GM18907 (cell line): ENCODE measurements around the gene CACNA1C.
"Not testable (repeated sequence)": the region's sequence is repeated elsewhere in the genome, so short reads cannot be mapped to it uniquely, and the experiment has no call there.

Experiments used
- ATAC-seq: cut with Tn5 transposase; IDR thresholded peaks from one replicate; pipeline ENCODE4 v1.9.1; 2021; ENCODE audit warnings: mild to moderate bottlenecking, moderate library complexity; ENCODE audit not compliant: unreplicated experiment

Gene CACNA1C

DNA sequence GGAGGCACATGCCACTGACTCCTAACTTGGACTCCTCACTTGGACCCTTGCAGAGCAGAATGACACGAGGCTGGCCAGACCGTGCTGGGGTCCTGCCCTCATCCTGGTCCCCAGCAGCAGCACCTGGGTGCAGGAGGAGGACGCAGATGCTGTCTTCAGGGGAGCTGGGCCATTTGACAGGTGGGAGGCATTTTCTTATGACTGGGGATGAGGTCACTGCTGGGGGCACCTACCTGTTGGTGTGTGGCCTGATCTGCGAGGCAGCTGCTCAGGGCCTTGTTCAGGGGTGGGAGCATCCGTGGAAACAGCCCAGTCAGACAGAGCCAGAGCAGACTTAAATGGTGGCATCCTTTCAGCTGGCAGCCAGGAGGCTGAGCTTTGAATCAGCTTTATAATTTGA lies 57.3 kb downstream of the CACNA1C start:
- no peak for ATAC-seq

DNA sequence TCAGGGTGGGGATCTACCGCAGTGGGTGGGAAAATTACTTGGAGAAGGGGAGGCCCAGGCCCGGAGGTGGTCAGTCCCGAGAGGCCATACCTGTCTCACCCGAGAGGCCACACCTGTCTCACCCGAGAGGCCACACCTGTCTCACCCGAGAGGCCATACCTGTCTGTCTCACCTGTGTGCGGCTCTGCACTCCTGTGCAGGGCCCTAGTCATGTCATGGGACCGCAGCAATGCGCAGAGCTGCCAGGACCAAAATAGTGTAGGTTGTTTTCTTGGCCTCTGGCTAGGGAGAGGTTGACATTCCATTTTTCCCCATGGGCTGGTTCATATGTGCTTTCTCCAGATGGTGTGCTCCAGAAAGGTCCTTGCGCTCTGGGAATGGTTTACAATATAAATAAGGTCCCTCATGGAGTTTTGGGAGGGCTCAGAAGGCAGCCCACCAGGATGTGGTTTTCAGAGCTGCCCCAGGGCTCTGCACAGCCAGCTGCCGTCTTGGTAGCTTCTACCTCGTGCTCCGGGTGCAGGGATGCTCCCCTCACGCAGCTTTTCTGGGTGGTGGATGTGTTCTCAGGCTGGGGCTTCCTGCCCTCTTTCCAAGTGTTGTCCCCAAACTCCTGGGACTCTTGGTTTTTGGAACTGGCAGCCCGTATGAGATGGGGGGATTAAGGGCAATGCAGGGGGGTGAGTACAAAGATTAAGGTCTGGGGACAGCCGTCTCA lies 58.2 kb downstream of the CACNA1C start:
- no peak for ATAC-seq

DNA sequence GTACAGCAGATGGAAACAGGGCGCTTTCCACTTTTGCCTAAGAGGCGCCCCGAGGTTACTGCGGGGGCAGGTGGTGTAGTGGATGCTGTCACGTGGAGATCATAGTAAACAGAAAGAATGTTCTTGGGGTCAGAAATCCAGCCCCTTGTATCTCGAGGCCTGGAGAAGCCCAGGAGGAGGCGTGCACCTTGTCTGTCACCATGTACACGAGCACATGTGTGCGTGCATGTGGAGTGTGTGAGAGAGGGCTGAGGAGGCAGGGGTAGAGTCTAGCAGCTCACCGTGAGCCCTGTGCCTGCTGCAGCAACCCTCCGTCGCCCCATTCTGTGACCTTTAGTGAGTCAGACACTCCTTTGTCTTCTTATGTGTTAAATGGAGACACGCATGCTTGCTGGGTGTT lies 59.0 kb downstream of the CACNA1C start:
- no peak for ATAC-seq

DNA sequence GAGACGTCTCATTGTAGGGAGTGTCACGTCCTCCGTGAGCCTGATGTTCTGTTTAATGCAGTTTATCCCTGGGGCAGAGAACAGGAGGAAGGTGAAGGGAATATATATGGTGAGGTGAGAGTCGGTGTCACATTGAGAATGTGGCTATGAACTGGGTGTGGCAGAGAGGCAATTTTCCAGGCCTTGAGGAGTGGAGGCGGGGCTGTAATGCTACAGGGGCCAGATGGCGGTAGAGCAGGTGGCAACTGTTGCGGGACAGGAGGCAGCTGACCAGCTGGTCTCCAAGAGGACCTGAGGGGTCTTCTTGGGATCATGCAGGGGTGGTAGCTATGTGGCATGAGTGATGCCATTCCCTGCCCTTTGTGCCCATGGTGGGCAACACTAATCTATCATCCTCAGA lies 59.6 kb downstream of the CACNA1C start:
- no peak for ATAC-seq

DNA sequence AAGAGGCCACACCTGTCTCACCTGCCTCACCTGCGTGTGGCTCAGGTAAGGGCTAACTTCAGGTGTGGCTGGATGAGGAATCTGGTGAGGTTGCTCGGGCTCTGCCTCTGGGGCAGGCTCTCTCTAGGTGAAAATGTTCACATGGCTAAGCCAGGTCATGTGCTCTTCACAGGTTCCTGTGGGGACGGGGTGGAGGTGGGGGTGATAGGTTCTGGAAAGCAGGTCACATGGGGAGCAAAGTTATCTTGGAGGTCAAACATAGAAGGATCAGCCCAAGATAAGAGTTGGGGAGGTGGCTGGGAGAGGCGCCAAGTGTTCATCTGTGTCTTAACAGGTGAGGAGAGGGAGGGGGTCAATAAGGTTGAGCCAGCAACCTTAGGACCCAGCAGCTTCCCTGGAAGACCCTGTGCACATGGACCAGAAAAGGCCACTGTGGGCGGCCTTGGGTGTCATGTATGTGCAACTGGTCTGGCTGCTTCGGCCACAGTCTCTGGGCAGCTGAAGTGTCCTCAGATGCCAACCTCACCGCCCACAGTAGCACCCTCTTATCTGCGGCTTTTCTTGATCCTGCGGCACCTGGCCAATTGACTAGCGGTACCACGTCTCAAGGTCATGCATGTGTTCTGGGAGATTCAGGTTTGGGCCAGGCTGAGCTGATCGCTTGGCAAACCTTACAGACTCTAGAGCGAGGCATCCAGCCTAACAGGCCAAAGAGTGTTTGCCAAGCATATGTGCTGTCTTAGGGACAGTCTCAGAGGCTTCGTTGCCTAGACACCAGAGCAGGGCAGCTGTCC lies 60.5 kb downstream of the CACNA1C start:
- no peak for ATAC-seq

DNA sequence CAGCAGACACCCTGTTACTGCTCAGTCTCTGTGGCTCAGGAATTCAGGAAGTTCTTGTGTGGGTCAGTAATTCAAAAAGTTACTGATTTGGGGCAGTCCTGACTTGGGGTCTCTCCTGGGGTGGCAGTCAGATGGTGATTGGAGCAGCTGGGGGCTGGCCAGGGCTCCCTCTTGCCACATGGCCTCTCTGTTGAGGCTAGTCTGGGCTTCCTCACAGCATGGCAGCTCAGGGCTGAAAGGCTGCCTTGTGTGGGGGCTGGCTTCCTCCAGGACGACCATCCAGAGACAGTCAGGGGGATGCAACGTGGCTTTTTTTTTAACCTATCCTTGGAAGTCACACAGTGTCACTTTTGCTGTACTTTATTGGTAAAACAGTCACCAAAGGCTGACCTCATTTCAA lies 61.3 kb downstream of the CACNA1C start:
- ATAC-seq: no peak

DNA sequence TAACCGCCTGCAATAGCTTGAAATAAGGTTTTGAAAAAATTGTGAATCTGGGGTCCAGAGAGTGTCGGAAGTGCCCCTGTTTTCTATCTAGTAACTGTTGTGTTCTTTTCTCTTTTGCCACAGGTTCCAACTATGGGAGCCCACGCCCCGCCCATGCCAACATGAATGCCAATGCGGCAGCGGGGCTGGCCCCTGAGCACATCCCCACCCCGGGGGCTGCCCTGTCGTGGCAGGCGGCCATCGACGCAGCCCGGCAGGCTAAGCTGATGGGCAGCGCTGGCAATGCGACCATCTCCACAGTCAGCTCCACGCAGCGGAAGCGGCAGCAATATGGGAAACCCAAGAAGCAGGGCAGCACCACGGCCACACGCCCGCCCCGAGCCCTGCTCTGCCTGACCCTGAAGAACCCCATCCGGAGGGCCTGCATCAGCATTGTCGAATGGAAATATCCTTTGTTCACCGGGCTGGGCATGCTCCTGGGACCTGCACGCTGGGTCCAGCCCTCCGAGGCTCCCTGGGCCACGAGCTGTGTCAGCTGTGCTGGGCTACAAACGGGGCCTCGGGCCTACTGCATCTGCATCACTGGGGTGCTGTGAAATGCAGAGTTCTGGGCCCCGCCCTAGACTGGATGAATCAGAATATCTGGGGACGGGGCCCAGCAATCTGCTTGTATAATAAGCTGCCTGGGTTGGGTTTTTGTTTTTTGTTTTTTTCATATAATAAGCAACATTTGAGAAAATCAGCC lies 62.5 kb downstream of the CACNA1C start:
- ATAC-seq: no peak

DNA sequence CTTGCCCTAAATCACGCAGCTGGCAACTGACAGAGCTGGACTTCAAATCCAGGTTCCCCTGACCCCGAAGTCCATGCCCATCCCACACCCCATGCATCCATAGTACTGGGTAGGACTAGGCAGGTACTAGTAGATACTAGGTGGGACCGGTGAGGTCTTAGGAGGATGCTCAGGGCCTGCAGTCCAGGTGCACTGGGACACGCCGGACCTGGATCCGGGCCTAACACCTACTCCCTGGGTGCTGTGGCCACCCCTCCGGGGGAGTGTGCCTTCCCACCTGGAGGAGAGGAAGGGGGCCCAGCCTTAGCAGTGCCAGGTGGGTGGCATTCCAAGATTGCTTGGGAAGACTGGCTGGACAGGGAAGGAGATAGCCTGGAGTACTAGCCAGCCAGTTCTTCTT lies 64.8 kb downstream of the CACNA1C start:
- ATAC-seq: no peak

DNA sequence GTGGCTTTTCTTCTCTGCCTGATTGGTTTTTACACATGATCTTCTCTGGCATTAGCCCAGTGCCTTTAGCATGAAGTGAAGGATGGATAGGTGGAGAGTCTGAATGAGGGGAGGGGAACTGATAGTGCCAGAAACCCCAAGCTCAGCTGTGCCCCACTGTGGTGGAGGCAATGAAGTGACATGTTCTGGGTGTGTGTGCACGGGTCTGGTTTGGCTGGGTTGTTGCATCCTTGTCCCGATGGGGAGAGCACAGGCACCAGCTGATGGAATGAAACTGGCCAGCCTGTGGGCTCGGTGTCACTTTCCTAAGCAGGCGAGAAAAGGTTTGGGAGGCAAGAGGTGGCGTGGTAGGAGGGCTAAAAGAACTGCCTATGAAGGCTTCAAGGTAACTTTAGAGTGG lies 65.3 kb downstream of the CACNA1C start:
- no peak for ATAC-seq

DNA sequence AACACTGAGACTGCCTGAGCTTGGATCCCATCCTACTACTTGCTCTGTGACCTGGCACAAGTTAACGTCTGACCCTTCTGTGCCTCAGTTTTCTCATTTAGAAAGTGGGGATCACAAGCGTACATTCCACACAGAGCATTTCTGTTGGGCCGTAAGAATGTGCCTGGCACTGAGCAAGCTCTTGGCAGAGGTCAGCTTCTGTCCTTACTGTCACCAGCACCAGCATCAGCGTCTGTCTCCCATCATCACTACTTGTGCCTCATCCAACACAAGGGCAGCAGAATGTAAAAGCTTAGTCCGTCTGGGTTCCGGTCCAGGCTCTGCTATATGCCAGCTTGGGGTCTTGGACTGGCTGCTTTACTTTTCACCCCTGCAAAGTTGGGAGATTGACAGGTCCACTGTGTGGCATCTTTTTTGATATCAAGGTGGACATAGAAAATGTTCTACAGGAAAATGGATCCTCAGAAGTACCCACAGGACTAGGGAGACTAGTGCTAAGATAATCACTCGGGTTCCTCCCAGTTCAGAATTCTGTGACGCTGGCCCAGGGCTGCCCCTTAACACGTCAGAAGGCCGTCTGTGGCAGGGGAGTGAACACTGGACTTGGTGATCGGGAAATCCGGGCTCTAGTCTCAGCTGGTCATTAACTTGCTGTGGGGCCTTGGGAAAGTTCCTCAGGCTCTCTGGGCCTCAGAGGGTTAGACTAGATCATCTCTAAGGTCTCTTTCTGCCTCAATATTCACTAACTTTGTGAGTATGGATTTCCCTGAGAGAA lies 65.9 kb downstream of the CACNA1C start:
- ATAC-seq: no peak

DNA sequence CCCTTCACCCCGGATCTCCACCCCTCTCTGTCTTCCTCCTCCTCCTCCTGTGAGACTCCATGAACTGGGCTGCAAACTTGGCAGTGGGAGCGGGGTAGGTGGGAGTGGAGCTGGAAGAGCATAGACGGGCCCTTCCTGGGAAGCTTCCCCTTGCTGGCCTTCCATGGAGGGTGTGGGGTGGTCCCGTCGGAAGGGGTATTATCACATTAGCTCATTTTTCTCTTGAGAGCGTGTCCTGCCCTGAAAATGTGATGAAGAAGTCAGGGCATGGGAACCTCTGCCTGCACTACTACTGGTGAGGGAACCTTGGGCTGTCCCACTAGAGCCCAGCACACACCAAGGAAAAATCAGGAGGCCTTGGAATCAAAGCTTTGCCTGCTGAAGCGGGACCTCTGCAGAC lies 66.5 kb downstream of the CACNA1C start:
- no peak for ATAC-seq

DNA sequence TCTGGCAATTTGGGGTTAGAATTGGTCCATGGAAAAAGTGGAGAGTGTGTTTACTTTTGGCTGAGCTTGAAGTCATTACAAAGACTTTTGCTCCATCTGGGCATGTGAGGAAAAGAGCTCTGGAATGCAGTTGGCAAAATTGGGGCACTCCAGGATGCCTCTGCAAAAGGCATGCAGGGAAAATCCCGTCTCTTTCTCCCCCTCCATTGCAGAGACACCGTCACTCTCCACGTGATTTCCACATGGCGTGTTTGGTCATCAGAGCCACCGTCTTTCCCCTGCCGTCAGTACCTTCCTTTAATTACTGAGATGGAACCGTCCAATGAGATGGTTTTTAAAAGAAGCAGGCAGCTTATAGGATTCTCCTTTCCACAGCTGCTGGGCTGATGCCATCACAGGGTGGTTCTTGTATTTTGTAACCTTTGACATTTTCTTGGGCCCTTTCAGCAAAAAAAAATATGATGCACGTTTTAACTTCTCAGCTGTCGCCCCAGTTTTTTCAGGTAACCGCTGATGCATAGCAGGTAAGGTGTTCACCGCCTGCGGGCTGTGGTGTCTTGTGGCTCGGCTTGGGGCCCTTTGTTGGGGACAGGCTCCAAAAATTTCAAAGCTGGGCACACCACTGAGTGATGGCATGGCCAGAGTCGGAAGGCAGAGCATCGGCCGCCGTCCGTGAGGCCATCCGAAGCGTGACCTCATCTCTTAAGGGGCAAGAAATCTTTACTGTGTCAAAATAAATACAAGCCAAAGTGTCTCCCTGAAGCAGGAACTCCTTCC lies 68.4 kb downstream of the CACNA1C start:
- ATAC-seq: no peak

DNA sequence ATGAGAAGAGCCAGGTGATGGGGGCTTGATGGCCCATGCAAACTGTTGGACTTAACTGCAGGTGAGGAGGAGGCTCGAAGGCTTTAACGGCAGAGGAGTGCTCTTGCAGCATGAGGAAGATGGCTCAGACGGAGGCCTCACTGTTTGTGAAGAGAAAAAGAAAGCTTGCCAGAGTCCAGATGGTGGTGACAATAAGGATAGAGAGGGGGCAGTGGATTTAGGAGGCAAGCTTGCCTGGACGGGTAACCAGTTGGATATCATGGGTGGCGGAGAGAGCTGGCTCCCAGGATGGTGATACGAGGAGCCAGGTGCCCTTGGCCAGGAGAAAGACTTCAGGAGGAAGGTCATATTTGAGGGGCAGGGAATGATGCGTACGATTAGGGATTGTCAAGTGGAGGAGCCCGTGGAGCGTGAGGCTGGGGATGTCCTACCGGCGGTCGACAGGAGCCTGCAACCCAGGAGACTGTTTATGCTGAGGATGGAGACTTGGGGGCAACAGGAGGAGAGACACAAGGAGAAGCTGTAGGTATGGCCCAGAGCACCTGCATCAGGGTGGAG lies 71.8 kb downstream of the CACNA1C start:
- no peak for ATAC-seq

DNA sequence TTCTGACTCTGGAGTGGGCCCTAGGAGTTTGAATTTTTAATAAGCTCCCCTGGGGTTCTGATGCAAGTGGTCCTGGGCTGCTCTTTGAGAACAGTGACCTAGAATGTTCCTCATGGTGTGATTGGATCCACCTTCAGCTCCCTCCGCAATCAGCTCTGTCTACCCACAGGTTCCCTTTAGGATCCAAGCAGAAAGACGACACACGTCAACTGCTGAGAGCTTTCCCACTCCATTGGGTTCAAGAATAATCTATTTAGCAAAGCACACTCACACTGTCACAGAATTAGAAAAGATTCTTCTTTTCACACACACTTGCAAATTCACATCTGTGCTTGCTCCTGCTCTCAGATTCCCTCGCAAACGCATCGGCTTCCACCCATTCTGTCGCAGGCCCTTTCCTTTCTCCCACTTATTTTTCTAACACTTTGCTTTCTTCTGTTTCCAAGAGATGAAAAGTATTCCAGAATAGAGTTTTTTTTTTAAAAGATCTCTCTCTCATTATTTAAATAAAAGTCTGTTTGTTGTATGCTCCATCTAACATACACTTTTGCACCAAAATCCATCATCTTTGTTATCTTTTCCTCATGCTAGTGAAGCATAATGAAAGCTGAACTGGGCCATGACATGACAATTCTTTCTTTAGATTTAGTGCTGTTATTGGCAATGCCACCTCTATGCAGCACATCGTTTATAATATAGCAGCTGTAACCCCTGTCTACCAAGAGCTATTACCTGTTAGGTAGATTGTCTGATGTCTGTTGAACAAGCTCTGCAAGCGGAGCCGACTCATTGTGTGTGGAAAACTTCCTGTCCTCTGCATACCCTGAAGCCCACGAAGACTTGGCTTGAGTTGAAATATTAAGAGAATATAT lies 73.1 kb downstream of the CACNA1C start:
- ATAC-seq: no peak

DNA sequence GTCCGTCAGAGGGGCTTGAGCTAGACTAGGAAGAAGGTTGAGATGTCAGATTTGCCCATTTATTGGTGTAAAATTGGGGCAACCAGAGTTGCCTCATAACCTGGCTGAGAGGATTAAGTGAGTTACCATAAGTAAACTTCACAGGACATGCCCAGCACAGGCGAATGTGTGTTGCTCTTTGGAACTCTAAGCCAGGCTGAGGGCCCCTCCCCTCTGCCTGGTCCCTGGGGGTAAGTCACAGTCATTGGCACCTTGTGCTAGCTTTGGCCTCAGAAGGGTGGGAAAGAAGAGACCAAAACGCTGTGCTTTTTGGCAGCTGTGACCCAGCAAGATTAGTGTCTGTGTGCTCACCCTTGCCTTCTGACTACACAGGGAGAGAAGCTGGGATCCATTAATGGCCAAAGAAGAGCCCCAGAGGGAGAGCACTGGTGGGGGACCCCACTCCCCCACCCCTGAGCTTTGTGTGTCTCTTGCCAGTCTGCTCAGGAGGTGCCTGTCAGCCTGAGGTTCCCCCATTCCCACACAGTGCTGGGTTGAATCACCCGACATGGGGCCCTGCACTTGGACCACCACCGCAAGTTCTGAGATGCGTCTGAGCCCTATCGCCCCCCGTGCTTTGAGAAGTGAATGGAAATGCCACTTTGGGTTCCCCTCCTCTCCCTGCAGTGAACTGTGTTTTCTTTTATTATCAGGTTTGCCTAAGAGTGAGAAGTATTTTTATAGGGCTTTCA lies 74.1 kb downstream of the CACNA1C start:
- ATAC-seq: no peak

DNA sequence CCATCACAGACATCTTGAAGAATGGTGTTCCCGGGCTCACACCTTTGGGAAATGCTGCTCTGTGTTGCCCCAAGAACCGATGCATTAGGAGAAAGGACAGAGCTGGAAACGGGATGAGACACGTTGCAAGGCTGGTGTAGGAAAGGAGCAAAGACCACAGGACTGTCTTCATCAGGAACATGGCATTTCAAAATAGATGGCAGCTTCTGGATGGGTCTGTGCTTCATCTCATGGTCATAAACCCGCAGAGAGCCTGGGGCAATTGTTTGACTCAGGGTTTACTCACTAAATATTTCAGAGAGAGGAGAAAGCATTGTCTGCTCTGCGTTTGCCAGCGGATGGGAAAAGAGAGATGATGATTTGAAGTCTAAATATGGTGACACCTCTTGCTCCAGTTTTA lies 76.3 kb downstream of the CACNA1C start:
- no peak for ATAC-seq

DNA sequence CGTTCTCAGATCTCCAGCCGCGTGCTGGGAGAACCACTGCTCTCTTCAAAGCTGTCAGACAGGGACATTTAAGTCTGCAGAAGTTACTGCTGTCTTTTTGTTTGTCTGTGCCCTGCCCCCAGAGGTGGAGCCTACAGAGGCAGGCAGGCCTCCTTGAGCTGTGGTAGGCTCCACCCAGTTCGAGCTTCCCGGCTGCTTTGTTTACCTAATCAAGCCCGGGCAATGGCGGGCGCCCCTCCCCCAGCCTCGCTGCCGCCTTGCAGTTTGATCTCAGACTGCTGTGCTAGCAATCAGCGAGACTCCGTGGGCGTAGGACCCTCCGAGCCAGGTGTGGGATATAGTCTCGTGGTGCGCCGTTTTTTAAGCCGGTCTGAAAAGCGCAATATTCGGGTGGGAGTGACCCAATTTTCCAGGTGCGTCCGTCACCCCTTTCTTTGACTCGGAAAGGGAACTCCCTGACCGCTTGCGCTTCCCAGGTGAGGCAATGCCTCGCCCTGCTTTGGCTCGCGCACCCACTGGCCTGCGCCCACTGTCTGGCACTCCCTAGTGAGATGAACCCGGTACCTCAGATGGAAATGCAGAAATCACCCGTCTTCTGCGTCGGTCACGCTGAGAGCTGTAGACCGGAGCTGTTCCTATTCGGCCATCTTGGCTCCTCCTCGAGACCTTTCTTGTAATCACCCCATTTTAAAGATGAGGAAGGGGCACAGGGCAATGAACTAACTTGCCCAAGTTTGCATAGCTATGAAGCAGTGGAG lies 83.1 kb downstream of the CACNA1C start:
- not testable (repeated sequence) for ATAC-seq

DNA sequence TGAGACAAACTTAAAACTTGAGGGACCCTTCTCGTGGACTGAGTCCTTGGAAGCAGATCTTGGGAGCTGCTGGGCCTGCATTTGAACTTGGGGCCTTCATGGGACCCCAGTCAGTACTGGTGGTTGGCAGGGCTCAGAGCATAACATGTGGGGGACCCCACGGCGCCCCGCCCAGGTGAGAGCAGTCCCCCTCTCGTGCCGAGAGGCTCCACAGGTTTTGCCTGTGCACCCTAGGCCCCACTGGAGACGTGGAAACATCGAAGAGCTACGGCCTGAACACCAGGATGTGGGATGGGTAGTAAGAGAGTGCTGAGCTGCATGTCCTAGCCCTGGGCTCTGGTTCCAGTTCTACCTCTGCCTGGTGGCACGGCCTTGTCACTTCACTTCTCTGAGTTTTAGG lies 84.1 kb downstream of the CACNA1C start:
- no peak for ATAC-seq
